PFSK-1 (cell line): ENCODE data around the gene AWAT1.

ENCODE experiments used
- POLR2AphosphoS5 ChIP-seq: IDR thresholded peaks from 2 replicates; pipeline ENCODE4 v1.6.1; 2012; ENCODE audit warnings: low read depth, mild to moderate bottlenecking, control low read depth, low read length, moderate library complexity
- TF ChIP-seq, protein P1 (sequence below), 2 experiments: IDR thresholded peaks; 2 replicates each; pipeline versions ENCODE4 v1.6.1 to v1.8.0; 2011 to 2012; ENCODE audit warnings: low read depth in 2 of 2, low read length in 2 of 2, control low read depth in 1 of 2, inconsistent platforms in 1 of 2, mild to moderate bottlenecking in 1 of 2, moderate library complexity in 1 of 2; ENCODE audit not compliant: insufficient read depth in 1 of 2

DNA sequence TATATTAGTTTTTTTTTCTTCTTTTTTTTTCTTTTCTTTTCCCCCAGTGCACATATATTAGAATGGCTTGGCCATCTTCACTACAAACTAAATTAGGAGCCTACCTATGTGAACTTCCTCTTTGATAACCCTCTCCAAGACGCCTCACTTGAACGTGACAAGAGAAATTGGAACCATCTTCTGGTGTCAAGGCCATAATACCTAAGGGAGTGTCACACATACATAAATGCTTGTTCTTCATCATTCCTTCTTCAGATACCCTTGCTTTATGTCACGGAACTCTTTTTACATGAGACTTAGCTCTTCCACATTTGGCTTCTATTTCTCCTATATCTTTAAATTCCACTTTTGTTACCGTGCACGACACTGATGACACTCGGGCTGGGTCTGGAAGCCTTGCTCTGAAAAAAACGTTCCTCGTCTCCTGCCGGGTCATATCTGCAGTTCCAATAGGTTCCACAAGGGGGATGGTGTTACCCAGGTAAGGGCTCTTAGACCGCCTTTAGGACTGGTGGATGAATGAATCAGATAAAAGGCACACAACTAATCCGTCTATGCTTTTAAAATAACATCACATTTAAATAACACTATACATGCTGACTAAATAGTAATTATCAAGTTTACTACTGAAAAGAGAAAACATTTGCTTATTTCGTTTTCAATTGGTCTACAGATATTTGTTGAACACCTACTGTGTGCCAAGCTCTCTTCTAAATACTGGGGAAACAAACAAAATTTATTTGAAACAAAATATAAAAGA lies 37.3 kb upstream of the AWAT1 start:
- TF ChIP-seq, protein P1, sequence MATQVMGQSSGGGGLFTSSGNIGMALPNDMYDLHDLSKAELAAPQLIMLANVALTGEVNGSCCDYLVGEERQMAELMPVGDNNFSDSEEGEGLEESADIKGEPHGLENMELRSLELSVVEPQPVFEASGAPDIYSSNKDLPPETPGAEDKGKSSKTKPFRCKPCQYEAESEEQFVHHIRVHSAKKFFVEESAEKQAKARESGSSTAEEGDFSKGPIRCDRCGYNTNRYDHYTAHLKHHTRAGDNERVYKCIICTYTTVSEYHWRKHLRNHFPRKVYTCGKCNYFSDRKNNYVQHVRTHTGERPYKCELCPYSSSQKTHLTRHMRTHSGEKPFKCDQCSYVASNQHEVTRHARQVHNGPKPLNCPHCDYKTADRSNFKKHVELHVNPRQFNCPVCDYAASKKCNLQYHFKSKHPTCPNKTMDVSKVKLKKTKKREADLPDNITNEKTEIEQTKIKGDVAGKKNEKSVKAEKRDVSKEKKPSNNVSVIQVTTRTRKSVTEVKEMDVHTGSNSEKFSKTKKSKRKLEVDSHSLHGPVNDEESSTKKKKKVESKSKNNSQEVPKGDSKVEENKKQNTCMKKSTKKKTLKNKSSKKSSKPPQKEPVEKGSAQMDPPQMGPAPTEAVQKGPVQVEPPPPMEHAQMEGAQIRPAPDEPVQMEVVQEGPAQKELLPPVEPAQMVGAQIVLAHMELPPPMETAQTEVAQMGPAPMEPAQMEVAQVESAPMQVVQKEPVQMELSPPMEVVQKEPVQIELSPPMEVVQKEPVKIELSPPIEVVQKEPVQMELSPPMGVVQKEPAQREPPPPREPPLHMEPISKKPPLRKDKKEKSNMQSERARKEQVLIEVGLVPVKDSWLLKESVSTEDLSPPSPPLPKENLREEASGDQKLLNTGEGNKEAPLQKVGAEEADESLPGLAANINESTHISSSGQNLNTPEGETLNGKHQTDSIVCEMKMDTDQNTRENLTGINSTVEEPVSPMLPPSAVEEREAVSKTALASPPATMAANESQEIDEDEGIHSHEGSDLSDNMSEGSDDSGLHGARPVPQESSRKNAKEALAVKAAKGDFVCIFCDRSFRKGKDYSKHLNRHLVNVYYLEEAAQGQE (IDR thresholded peaks at IDR 0.05; ENCODE audit: insufficient read depth in 1 of 2, low read depth in 2 of 2, low read length in 2 of 2), result no peak
- no peak for TF ChIP-seq POLR2AphosphoS5
